Bronchial epithelial cell (primary cell): ENCODE data around the gene DEFB124. TPM values are rescaled to one million over a fixed set of nuclear protein-coding genes. Genes with fewer than 3 reads are reported as not detected.
A peak's percentile ranks its signal among the peaks of the same experiment; 100 is the strongest.
"Not testable (repeated sequence)": the region's sequence is repeated elsewhere in the genome, so short reads cannot be mapped to it uniquely, and the experiment has no call there.

Source experiments
- DNase-seq: peaks from one replicate; pipeline ENCODE4 v3.0.0-alpha.2; 2010; ENCODE audit warnings: low read depth
- FAIRE-seq: peaks from 2 replicates; lab custom pipeline; 2011; peaks lifted over from hg19 to GRCh38; lab: Jason Lieb, UNC
- H3K27me3 ChIP-seq: 2 replicates; pipeline ENCODE4 v1.5.1; 2011; ENCODE audit warnings: low read length; ENCODE audit not compliant: control insufficient read depth, insufficient read depth
- H3K36me3 ChIP-seq: 2 replicates; pipeline ENCODE4 v1.5.1; 2011; ENCODE audit warnings: low read length; ENCODE audit not compliant: control insufficient read depth, insufficient read depth
- H3K4me3 ChIP-seq: 2 replicates; pipeline ENCODE4 v1.5.1; 2011; ENCODE audit warnings: mild to moderate bottlenecking, low read depth, low read length, control low read depth
- CTCF ChIP-seq: IDR thresholded peaks from 2 replicates; pipeline ENCODE4 v1.5.1; 2011; ENCODE audit warnings: mild to moderate bottlenecking, moderate library complexity, low read length, control low read depth, inconsistent platforms; ENCODE audit not compliant: insufficient read depth, severe bottlenecking
- total RNA-seq: library from RNA; depleted of rRNA; stranded (reverse); fragments of >200 nt; gene quantifications from 2 replicates; pipeline ENCODE4 v1.2.1, GENCODE V29; 2014

Gene DEFB124
- total RNA-seq, 1 donor from 2014 or later = not detected

- Histone ChIP-seq H3K36me3 (no peaks in the 10 kb centered on the region), H3K4me3 (no peak overlapping the region), H3K27me3 (peaks cover 4% of the 10 kb centered on the region)
- no peak for TF ChIP-seq CTCF
- FAIRE-seq (no peak), DNase-seq (no peak)
Measured at GRCh38 chr20:31472395-31473330, 2.3 kb downstream of the DEFB124 start.

- not testable (repeated sequence) for FAIRE-seq, H3K4me3 ChIP-seq, H3K27me3 ChIP-seq
Measured at GRCh38 chr20:31470946-31471345, 4.0 kb downstream of the DEFB124 start.

GRCh38 chr20:31454361-31454760 lies 20.6 kb downstream of the DEFB124 start:
- H3K36me3 ChIP-seq = no peaks in the 10 kb centered on the region
- FAIRE-seq = no peak

More at GRCh38 chr20:31470946-31471345, 4.0 kb downstream of the DEFB124 start:
- not testable (repeated sequence) for H3K36me3 ChIP-seq, DNase-seq

GRCh38 chr20:31452575-31452974 lies 22.4 kb downstream of the DEFB124 start:
- FAIRE-seq (no peak), DNase-seq (peak; percentile 13)
- no peak for TF ChIP-seq CTCF

More at GRCh38 chr20:31454361-31454760, 20.6 kb downstream of the DEFB124 start:
- TF ChIP-seq CTCF = no peak
- H3K27me3 ChIP-seq = no peaks in the 10 kb centered on the region
- DNase-seq = no peak
- no peak overlapping the region for H3K4me3 ChIP-seq

GRCh38 chr20:31449511-31450414 lies 25.2 kb downstream of the DEFB124 start:
- no peak for TF ChIP-seq CTCF
- FAIRE-seq = no peak
- H3K4me3 ChIP-seq = no peak overlapping the region
- no peaks in the 10 kb centered on the region for H3K27me3 ChIP-seq
- no peak for DNase-seq
- H3K36me3 ChIP-seq = no peaks in the 10 kb centered on the region

More at GRCh38 chr20:31452575-31452974, 22.4 kb downstream of the DEFB124 start:
- no peak overlapping the region for H3K4me3 ChIP-seq
- no peaks in the 10 kb centered on the region for H3K36me3 ChIP-seq
- H3K27me3 ChIP-seq = no peaks in the 10 kb centered on the region
